Hepatocyte (in vitro differentiated cells): Measurements from ENCODE around the gene CHN1.

ENCODE experiments used
- CTCF ChIP-seq: fragments of 200-600 bp; sonication (generic); IDR thresholded peaks from 2 replicates; pipeline ENCODE4 v1.5.1; 2016; ENCODE audit warnings: antibody characterized with exemption, mild to moderate bottlenecking; ENCODE audit not compliant: poor library complexity
- EZH2 ChIP-seq: fragments of 200-600 bp; sonication (generic); IDR thresholded peaks from 2 replicates; pipeline ENCODE4 v1.6.1; 2016; ENCODE audit warnings: antibody characterized with exemption, mild to moderate bottlenecking, borderline replicate concordance
- EZH2phosphoT487 ChIP-seq: fragments of 200-600 bp; sonication (generic); IDR thresholded peaks from one replicate; pipeline ENCODE4 v1.6.1; 2018; ENCODE audit warnings: antibody characterized with exemption, mild to moderate bottlenecking, low read depth, moderate library complexity; ENCODE audit not compliant: unreplicated experiment, severe bottlenecking

GRCh38 chr2:174877301-174877700, 127.9 kb downstream of the CHN1 start:
- no peak for TF ChIP-seq CTCF
- TF ChIP-seq EZH2phosphoT487: no peak
- no peak for TF ChIP-seq EZH2
